Common myeloid progenitor, CD34-positive (primary cell): Measurements from ENCODE around the gene SH2D1A.
A peak's percentile ranks its signal among the peaks of the same experiment; 100 is the strongest.
"Not testable (repeated sequence)": the region's sequence is repeated elsewhere in the genome, so short reads cannot be mapped to it uniquely, and the experiment has no call there.

Experiments used
- CTCF ChIA-PET: fragments of 350-600 bp; sonication (Branson Sonifier 250); formaldehyde crosslinking; loops from one replicate; lab custom pipeline; 2021; ENCODE audit warnings: antibody characterized with exemption; lab: Charles Lee
- POLR2A ChIA-PET: fragments of 350-600 bp; sonication (Branson Sonifier 250); formaldehyde crosslinking; loops from one replicate; lab custom pipeline; 2021; ENCODE audit warnings: antibody characterized with exemption; lab: Charles Lee
- DNase-seq, 3 donors: peaks; one replicate each; pipeline versions ENCODE4 v3.0.0 to v3.0.0-alpha.2; 2013
- H3K27ac ChIP-seq, 2 experiments: 1 replicate in 1 of 2; 2 replicates in 1 of 2; pipeline ENCODE4 v1.7.0; 2013; ENCODE audit warnings: inconsistent platforms in 2 of 2, low read length in 2 of 2, mild to moderate bottlenecking in 2 of 2, low read depth in 1 of 2, moderate library complexity in 1 of 2; ENCODE audit not compliant: severe bottlenecking in 2 of 2, insufficient read depth in 1 of 2, poor library complexity in 1 of 2
- H3K27me3 ChIP-seq, 5 experiments: replicated peaks in 2 of 5; 1 replicate in 3 of 5; 2 replicates in 2 of 5; pipeline versions ENCODE4 v1.6.1 to v1.7.0; 2013; ENCODE audit warnings: low read length in 4 of 5, mild to moderate bottlenecking in 2 of 5, moderate library complexity in 2 of 5, inconsistent platforms in 1 of 5; ENCODE audit not compliant: insufficient read depth in 5 of 5, control insufficient read depth in 4 of 5
- H3K36me3 ChIP-seq, 4 experiments: 1 replicate in 2 of 4; 2 replicates in 2 of 4; pipeline versions ENCODE4 v1.6.1 to v1.7.0; 2013; ENCODE audit warnings: low read length in 3 of 4, control low read depth in 1 of 4, mild to moderate bottlenecking in 1 of 4; ENCODE audit not compliant: control insufficient read depth in 4 of 4, insufficient read depth in 4 of 4
- H3K4me1 ChIP-seq, 4 experiments: 1 replicate in 3 of 4; 2 replicates in 1 of 4; pipeline versions ENCODE4 v1.6.1 to v1.7.1; 2013; ENCODE audit warnings: low read length in 3 of 4, mild to moderate bottlenecking in 3 of 4, control low read depth in 1 of 4, inconsistent platforms in 1 of 4, moderate library complexity in 1 of 4; ENCODE audit not compliant: control insufficient read depth in 4 of 4, insufficient read depth in 4 of 4; ENCODE audit errors: control extremely low read depth in 1 of 4
- H3K4me3 ChIP-seq, 7 experiments: 1 replicate in 4 of 7; 2 replicates in 3 of 7; pipeline versions ENCODE4 v1.5.1 to v1.7.0; 2013; ENCODE audit warnings: mild to moderate bottlenecking in 7 of 7, low read length in 6 of 7, moderate library complexity in 6 of 7, inconsistent platforms in 2 of 7, low read depth in 2 of 7, control low read depth in 1 of 7; ENCODE audit not compliant: insufficient read depth in 4 of 7, control insufficient read depth in 1 of 7; ENCODE audit errors: extremely low read depth in 1 of 7
- H3K9me3 ChIP-seq, 5 experiments: 1 replicate in 4 of 5; 2 replicates in 1 of 5; pipeline versions ENCODE4 v1.6.1 to v1.7.1; 2013; ENCODE audit warnings: low read length in 4 of 5, mild to moderate bottlenecking in 2 of 5, inconsistent platforms in 1 of 5, low read depth in 1 of 5, moderate library complexity in 1 of 5; ENCODE audit not compliant: control insufficient read depth in 4 of 5, insufficient read depth in 2 of 5; ENCODE audit errors: control extremely low read depth in 1 of 5
- WGBS: methylation state at CpG from one replicate; pipeline ENCODE4 v1.1.5; 2013; ENCODE audit not compliant: insufficient coverage; 5-methylcytosine and 5-hydroxymethylcytosine counted together

Gene SH2D1A

DNA sequence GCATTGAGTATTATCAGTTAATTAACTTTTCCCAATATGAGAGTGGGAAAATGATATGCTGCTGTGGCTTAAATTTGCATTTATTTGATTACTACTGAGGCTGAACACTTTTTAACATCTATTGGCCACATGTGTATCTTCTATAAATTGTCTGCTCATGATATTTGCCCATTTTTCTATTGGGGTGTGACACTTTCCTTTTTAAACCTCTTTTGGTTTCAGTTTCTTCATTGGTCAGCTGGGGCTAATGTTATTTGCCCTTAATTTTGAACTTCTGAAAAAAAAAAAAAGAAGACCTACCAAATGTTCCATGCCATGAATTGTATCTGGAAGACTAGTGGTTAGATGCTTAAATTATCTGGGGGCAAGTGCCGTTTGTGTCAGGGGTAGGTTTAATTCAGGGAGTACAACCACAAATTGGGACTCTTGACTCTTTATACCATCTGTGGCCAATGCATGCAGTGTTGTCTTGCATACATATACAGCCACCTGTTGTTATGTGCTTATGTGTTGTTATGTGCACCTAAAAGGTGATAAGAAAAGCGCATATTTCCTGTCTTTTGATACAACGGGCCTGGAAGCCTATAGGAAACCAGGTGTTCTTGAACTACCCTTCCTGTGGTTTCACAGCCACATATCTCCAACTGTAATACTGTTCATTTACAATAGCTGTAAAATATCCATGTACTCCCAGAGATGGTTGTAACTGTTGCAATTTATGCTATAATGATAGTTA is 49.0 kb downstream of the SH2D1A start:
- no peak overlapping the region for H3K27ac ChIP-seq
- DNase-seq = peak in 1 of 3 donors; percentile 37
- POLR2A ChIA-PET = interaction anchor here (0.7 kb wide), 1 partner anchor 177 kb away, joined by 3 read pairs; no protein-coding TSS in a partner anchor
- H3K9me3 ChIP-seq = no peaks in the 10 kb centered on the region
- no peaks in the 10 kb centered on the region for H3K36me3 ChIP-seq
- H3K4me1 ChIP-seq = peaks cover 0 to 11% (median 3%) of the 10 kb centered on the region in 4 experiments
- CTCF ChIA-PET = interaction anchor here (0.6 to 2.1 kb wide), 2 partner anchors 8 to 11 kb away, joined by 3 to 12 read pairs; no protein-coding TSS in a partner anchor
- no peaks in the 10 kb centered on the region for H3K27me3 ChIP-seq
- 7% methylated on average over 2 of the region's 3 CpGs for WGBS
- H3K4me3 ChIP-seq = peak overlapping the region in 2 of 7 experiments; percentile 9 to 10

DNA sequence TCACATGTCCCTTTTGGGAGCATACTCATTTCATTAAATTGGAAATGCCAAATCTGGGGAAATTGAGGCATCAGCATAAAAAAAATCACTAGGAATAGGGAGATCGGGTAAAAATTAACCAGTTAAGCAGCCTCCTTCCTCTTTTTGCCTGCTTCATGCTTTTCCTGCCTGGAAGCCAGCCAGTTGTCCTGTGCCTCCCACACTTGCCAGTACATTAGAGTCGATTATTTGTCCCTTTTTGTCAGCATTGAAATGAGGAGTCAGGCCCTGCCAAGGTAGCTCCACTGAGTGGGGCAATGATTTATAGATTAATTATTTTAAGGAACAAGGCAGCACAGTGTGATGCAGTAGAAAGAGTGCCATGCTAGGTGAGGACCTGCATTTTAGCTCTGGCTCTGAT is 55.3 kb downstream of the SH2D1A start:
- CTCF ChIA-PET = no interaction called here
- Histone ChIP-seq H3K4me3 (no peak overlapping the region), H3K9me3 (no peaks in the 10 kb centered on the region), H3K27ac (no peak overlapping the region), H3K27me3 (no peaks in the 10 kb centered on the region), H3K4me1 (peaks cover 0 to 6% (median 4%) of the 10 kb centered on the region in 4 experiments), H3K36me3 (no peaks in the 10 kb centered on the region)
- DNase-seq = no peak
- POLR2A ChIA-PET = no interaction called here
- WGBS = 0% methylated on average over 1 of the region's 2 CpGs

DNA sequence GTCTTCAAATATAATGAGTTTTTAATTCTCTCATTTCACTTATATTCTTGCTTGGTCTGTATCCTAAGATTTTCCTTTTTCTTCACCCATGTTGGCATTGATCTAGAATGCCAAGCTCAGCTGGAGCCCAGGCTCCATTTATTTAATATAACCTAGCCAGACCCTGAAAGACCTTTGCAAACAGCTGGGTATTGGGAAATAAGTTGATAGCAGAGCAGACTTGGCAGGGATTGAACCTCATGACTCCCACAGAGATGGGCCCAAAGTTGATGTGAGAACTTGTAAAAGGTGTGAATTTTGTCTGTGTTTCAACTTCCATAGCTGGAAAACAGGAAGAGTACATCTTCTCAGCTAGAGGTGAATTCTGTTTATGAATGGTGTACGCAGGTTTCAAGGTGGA is 59.5 kb downstream of the SH2D1A start:
- no peak overlapping the region for H3K27ac ChIP-seq
- POLR2A ChIA-PET = no interaction called here
- no peaks in the 10 kb centered on the region for H3K36me3 ChIP-seq
- WGBS = 100% methylated on average over 1 of the region's 1 CpG
- CTCF ChIA-PET = interaction anchor here (0.7 to 2.3 kb wide), 4 partner anchors 9 to 14 kb away, joined by 3 to 12 read pairs (median 3); no protein-coding TSS in a partner anchor
- DNase-seq = no peak
- no peaks in the 10 kb centered on the region for H3K9me3 ChIP-seq
- H3K4me1 ChIP-seq = peaks cover 0 to 6% (median 4%) of the 10 kb centered on the region in 4 experiments
- no peak overlapping the region for H3K4me3 ChIP-seq
- H3K27me3 ChIP-seq = no peaks in the 10 kb centered on the region

DNA sequence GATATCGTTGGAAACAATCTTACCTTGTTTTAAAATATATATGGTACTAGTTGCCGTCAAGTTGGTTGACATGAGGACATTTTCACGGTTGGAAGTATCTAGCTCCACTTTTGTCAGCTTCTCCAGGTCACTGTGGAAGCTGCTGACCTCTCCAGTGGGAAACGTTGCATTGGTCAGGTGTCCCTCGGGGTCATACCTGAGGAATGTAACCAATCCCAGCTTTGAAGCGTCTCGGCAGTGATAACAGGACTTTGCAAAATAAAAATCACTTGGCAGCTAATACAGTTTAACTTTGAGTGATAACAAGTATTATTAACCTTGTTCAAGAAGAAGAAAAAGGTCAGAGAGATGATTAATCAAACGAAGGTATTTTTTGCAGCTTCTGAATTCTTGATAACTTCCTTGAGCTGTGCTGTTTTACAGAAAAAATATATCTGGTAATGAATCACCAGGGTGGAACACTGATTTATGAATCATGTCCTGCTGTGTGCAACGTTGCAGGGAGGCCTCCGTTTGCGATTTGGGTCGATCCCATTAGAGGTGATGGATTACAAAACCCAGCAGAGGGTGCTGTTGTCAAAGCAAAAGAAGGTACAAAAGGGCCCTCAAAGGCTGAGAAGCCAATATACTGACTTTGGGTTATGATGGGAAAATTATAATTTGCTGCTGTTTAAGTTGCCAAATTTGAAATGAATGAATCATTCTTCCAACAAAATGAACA is 60.1 kb downstream of the SH2D1A start:
- H3K27me3 ChIP-seq = no peaks in the 10 kb centered on the region
- ChIA-PET CTCF (interaction anchor here (0.7 to 2.3 kb wide), 4 partner anchors 9 to 14 kb away, joined by 3 to 12 read pairs (median 3); no protein-coding TSS in a partner anchor), POLR2A (no interaction called here)
- 35% methylated on average over 10 of the region's 12 CpGs for WGBS
- H3K27ac ChIP-seq = no peak overlapping the region
- H3K9me3 ChIP-seq = no peaks in the 10 kb centered on the region
- H3K4me1 ChIP-seq = peaks cover 0 to 5% (median 4%) of the 10 kb centered on the region in 4 experiments
- peak; percentile 58 to 82 (median 76) for DNase-seq
- no peak overlapping the region for H3K4me3 ChIP-seq
- no peaks in the 10 kb centered on the region for H3K36me3 ChIP-seq

DNA sequence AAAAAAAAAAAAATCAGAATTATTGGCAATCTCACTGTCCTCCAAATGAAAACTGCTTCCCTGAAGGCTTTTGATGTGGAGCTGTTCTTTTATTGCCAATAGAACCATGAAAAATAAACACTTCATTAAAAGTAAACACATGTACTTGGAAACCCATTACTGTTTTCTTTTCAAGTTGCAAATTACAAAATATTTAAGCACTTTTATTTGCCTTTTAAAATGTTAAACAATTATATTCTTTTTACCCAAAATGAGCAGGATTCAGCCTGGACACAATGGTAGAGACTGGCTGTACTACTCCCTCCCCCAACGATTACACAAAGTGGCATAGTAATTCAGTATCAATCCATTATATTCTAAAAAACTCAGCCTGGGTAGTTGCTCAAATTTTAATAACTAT is 60.9 kb downstream of the SH2D1A start:
- Histone ChIP-seq H3K27ac (no peak overlapping the region), H3K36me3 (no peaks in the 10 kb centered on the region), H3K9me3 (no peaks in the 10 kb centered on the region), H3K4me1 (no peaks in the 10 kb centered on the region), H3K27me3 (no peaks in the 10 kb centered on the region), H3K4me3 (no peak overlapping the region)
- CTCF ChIA-PET = interaction anchor here (0.6 to 2.3 kb wide), 4 partner anchors 10 to 920 kb away, joined by 3 to 12 read pairs (median 3); no protein-coding TSS in a partner anchor
- POLR2A ChIA-PET = no interaction called here
- no peak for DNase-seq
- 100% methylated on average over 1 of the region's 1 CpG for WGBS

DNA sequence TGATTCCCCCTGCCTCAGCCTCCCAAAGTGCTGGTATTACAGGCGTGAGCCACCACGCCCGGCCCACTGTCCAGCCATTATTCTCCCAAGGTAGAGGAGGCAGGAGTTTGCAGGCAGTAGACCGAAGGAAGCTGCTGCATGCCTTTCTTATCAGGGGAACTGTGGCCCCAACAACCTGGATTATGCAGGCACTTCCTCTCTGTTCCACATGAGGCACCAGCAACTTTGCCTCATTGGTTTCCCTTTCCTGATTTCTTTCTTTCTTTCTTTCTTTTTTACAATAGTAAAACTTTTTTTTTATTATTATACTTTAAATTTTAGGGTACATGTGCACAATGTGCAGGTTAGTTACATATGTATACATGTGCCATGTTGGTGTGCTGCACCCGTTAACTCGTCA is 62.0 kb downstream of the SH2D1A start:
- H3K36me3 ChIP-seq, CTCF ChIA-PET, H3K27me3 ChIP-seq, DNase-seq, H3K27ac ChIP-seq, POLR2A ChIA-PET, H3K9me3 ChIP-seq, H3K4me3 ChIP-seq, H3K4me1 ChIP-seq: not testable (repeated sequence)
- WGBS = 55% methylated on average over 3 of the region's 6 CpGs

DNA sequence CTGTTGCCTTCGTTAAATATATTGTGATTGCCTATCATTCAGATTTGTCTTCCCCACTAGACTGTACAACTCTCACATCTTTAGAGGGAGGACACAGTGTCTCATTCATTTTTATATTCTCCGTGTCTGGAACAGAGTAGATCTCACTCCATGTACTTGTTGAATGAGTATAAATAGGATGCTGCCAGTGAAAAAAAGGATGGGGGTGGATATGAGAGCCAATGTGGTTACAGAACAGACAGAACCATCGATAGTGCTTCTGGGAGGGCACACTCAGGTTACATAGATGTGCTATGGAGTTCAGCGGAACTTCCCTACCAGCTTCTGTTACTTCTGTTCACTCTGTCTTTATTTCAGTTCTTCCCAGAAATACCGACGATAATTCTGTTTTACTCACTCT is 66.9 kb downstream of the SH2D1A start:
- H3K9me3 ChIP-seq = no peaks in the 10 kb centered on the region
- ChIA-PET CTCF (no interaction called here), POLR2A (no interaction called here)
- no peaks in the 10 kb centered on the region for H3K36me3 ChIP-seq
- no peak overlapping the region for H3K4me3 ChIP-seq
- no peaks in the 10 kb centered on the region for H3K27me3 ChIP-seq
- DNase-seq = no peak
- H3K27ac ChIP-seq = no peak overlapping the region
- no peaks in the 10 kb centered on the region for H3K4me1 ChIP-seq
- WGBS = 87% methylated on average over 5 of the region's 6 CpGs
